ENCODE data around the gene CARD9.

CARD9 gene

GRCh38 chr9:136345281-136346156 is 27.9 kb downstream of the CARD9 start:
- no peak for DNase-seq

- DNase-seq = no peak
Measured at GRCh38 chr9:136344544-136345280, 28.8 kb downstream of the CARD9 start.

- no peak for DNase-seq
Measured at GRCh38 chr9:136343884-136344269, 29.6 kb downstream of the CARD9 start.

GRCh38 chr9:136343121-136343883 is 30.2 kb downstream of the CARD9 start:
- DNase-seq = no peak

GRCh38 chr9:136342181-136343120 is 31.0 kb downstream of the CARD9 start:
- DNase-seq = no peak

GRCh38 chr9:136341769-136342168 is 31.7 kb downstream of the CARD9 start:
- no peak for DNase-seq

GRCh38 chr9:136341042-136341655 is 32.3 kb downstream of the CARD9 start:
- no peak for DNase-seq

- no peak for DNase-seq
Measured at GRCh38 chr9:136340356-136341041, 33.0 kb downstream of the CARD9 start.

- DNase-seq = no peak
Measured at GRCh38 chr9:136339958-136340310, 33.5 kb downstream of the CARD9 start.

- no peak for DNase-seq
Measured at GRCh38 chr9:136339173-136339957, 34.1 kb downstream of the CARD9 start.

GRCh38 chr9:136338511-136338910 is 35.0 kb downstream of the CARD9 start:
- no peak for DNase-seq

GRCh38 chr9:136337416-136338395 is 35.8 kb downstream of the CARD9 start:
- no peak for DNase-seq

GRCh38 chr9:136336881-136337280 is 36.6 kb downstream of the CARD9 start:
- no peak for DNase-seq

GRCh38 chr9:136336156-136336870 is 37.2 kb downstream of the CARD9 start:
- DNase-seq = no peak

GRCh38 chr9:136335296-136336155 is 37.9 kb downstream of the CARD9 start:
- no peak for DNase-seq

- DNase-seq = no peak
Measured at GRCh38 chr9:136334541-136334940, 38.9 kb downstream of the CARD9 start.

- no peak for DNase-seq
Measured at GRCh38 chr9:136333486-136333885, 40.0 kb downstream of the CARD9 start.
